A673 (cell line): ENCODE results near the gene XG. TPM values are rescaled to one million over a fixed set of nuclear protein-coding genes. Genes with fewer than 3 reads are reported as not detected.
"Not testable (repeated sequence)": the region's sequence is repeated elsewhere in the genome, so short reads cannot be mapped to it uniquely, and the experiment has no call there.

ENCODE experiments used
- BruUV-seq: library from RNA; stranded (reverse); fragments of 400-500 nt; replicated peaks from 2 replicates; lab custom pipeline; 2021; lab: Mats Ljungman, UMichigan
- CTCF ChIA-PET: fragments of 300-600 bp; sonication (Branson Sonifier 250); formaldehyde crosslinking; loops from one replicate; lab custom pipeline; 2022; ENCODE audit warnings: antibody characterized with exemption; lab: Charles Lee
- POLR2A ChIA-PET: fragments of 300-600 bp; sonication (Branson Sonifier 250); formaldehyde crosslinking; loops from one replicate; lab custom pipeline; 2022; ENCODE audit warnings: antibody characterized with exemption; ENCODE audit not compliant: low non-redundant PET; lab: Charles Lee
- DNase-seq: peaks from one replicate; pipeline ENCODE4 v3.0.0-alpha.2; 2015; ENCODE audit warnings: low spot score
- H3K27ac ChIP-seq: fragments of 200-600 bp; sonication (generic); 2 replicates; pipeline ENCODE4 v1.5.1; 2016; ENCODE audit warnings: mixed run types, low read depth, mild to moderate bottlenecking, mixed read lengths, antibody characterized with exemption, low read length; ENCODE audit not compliant: poor library complexity, severe bottlenecking
- H3K27me3 ChIP-seq: fragments of 200-600 bp; sonication (generic); replicated peaks from 2 replicates; pipeline ENCODE4 v1.6.1; 2017; ENCODE audit warnings: mixed run types, low read depth, mild to moderate bottlenecking, mixed read lengths, antibody characterized with exemption, low read length; ENCODE audit not compliant: insufficient read depth, poor library complexity
- H3K36me3 ChIP-seq: fragments of 200-600 bp; sonication (generic); 2 replicates; pipeline ENCODE4 v1.6.1; 2016; ENCODE audit warnings: mixed run types, mild to moderate bottlenecking, mixed read lengths, antibody characterized with exemption, low read length; ENCODE audit not compliant: insufficient read depth, poor library complexity, severe bottlenecking
- H3K4me1 ChIP-seq: fragments of 200-600 bp; sonication (generic); 2 replicates; pipeline ENCODE4 v1.6.1; 2017; ENCODE audit warnings: mixed run types, mild to moderate bottlenecking, mixed read lengths, antibody characterized with exemption, low read length; ENCODE audit not compliant: insufficient read depth, poor library complexity, severe bottlenecking
- H3K4me3 ChIP-seq: fragments of 200-600 bp; sonication (generic); 2 replicates; pipeline ENCODE4 v1.5.1; 2016; ENCODE audit warnings: low read depth, mixed run types, mild to moderate bottlenecking, mixed read lengths, low read length; ENCODE audit not compliant: poor library complexity, severe bottlenecking
- H3K9me3 ChIP-seq: fragments of 200-600 bp; sonication (generic); 2 replicates; pipeline ENCODE4 v1.6.1; 2016; ENCODE audit warnings: mixed run types, low read depth, mild to moderate bottlenecking, mixed read lengths, antibody characterized with exemption, low read length; ENCODE audit not compliant: poor library complexity, severe bottlenecking
- CTCF ChIP-seq: fragments of 300-800, 200-600 bp; sonication (generic); conservative IDR thresholded peaks from 2 replicates; pipeline ENCODE4 v1.5.1; 2017; ENCODE audit warnings: low read depth, mild to moderate bottlenecking, antibody characterized with exemption, low read length, moderate library complexity, mixed read lengths
- EZH2 ChIP-seq: fragments of 200-600 bp; sonication (generic); IDR thresholded peaks from 2 replicates; pipeline ENCODE4 v1.6.1; 2017; ENCODE audit warnings: borderline replicate concordance, low read depth, mild to moderate bottlenecking, mixed read lengths, antibody characterized with exemption, low read length; ENCODE audit not compliant: poor library complexity, severe bottlenecking
- intact Hi-C: fragments of 100-400 bp; cut with micrococcal nuclease; formaldehyde crosslinking; loops from one replicate; pipeline ENCODE4 v1.10.0; 2022; ENCODE audit not compliant: unreplicated experiment
- total RNA-seq: library from RNA; stranded (reverse); gene quantifications from 2 replicates; pipeline ENCODE4 v1.2.3, GENCODE V29; 2021

The XG gene
- total RNA-seq, 1 experiment from 2014 or later = 7.5 TPM

- CTCF ChIA-PET = no interaction called here
- no peak for DNase-seq
- Histone ChIP-seq H3K27me3 (no peaks in the 10 kb centered on the region), H3K36me3 (peaks cover 6% of the 10 kb centered on the region), H3K4me1 (peaks cover 44% of the 10 kb centered on the region), H3K9me3 (peaks cover 4% of the 10 kb centered on the region), H3K27ac (peak overlapping the region; percentile 87), H3K4me3 (no peak overlapping the region)
- BruUV-seq = no TSS peak
- intact Hi-C loops = no loop called here
- TF ChIP-seq EZH2 = no peak
- TF ChIP-seq CTCF = no peak
- POLR2A ChIA-PET = no interaction called here
These were observed 59.4 kb downstream of the XG start for GRCh38 chrX:2811271-2811670.

GRCh38 chrX:2812161-2812907 is 60.5 kb downstream of the XG start:
- Histone ChIP-seq H3K4me1 (peaks cover 50% of the 10 kb centered on the region), H3K27ac (peak overlapping the region; percentile 87)
- DNase-seq = peak; percentile 91
- TSS peak; percentile 44 for BruUV-seq
- CTCF ChIA-PET, H3K4me3 ChIP-seq, POLR2A ChIA-PET, H3K27me3 ChIP-seq, H3K9me3 ChIP-seq, H3K36me3 ChIP-seq: not testable (repeated sequence)
- peak; percentile 64 for TF ChIP-seq CTCF
- intact Hi-C loops = loop anchor here (1.0 to 2.0 kb wide), 2 partner anchors 108 to 168 kb away; no protein-coding TSS in a partner anchor

GRCh38 chrX:2817036-2817435 is 65.2 kb downstream of the XG start:
- no TSS peak for BruUV-seq
- ChIA-PET POLR2A (no interaction called here), CTCF (no interaction called here)
- Histone ChIP-seq H3K27me3 (no peaks in the 10 kb centered on the region), H3K4me1 (peaks cover 70% of the 10 kb centered on the region), H3K36me3 (no peaks in the 10 kb centered on the region), H3K27ac (peak overlapping the region; percentile 91), H3K4me3 (no peak overlapping the region), H3K9me3 (no peaks in the 10 kb centered on the region)
- TF ChIP-seq EZH2 (no peak), CTCF (no peak)
- intact Hi-C loops = loop anchor here (2.0 kb wide), 1 partner anchor 52 kb away; no protein-coding TSS in a partner anchor
- DNase-seq = peak; percentile 82
